H1 (cell line): Measurements from ENCODE around the gene STIM1. TPM values are rescaled to one million over a fixed set of nuclear protein-coding genes. Genes with fewer than 3 reads are reported as not detected.

Experiments used
- CTCF ChIA-PET: fragments of 300-600 bp; sonication (Branson Sonifier 250); formaldehyde crosslinking; loops from one replicate; lab custom pipeline; 2021; ENCODE audit not compliant: partially characterized antibody; lab: Charles Lee
- POLR2A ChIA-PET: fragments of 300-600 bp; sonication (Branson Sonifier 250); formaldehyde crosslinking; loops from one replicate; lab custom pipeline; 2021; ENCODE audit warnings: inconsistent platforms; ENCODE audit not compliant: partially characterized antibody; lab: Charles Lee
- DNase-seq, 2 experiments: peaks; one replicate each; pipeline versions ENCODE4 v3.0.0 to v3.0.0-alpha.2; 2010 to 2022; ENCODE audit warnings: low spot score in 2 of 2, low read depth in 1 of 2, mixed read lengths in 1 of 2
- FAIRE-seq: peaks from 2 replicates; lab custom pipeline; 2011; peaks lifted over from hg19 to GRCh38; lab: Jason Lieb, UNC
- H2AFZ ChIP-seq: 2 replicates; pipeline ENCODE4 v1.8.1; 2012; ENCODE audit warnings: low read length, inconsistent platforms
- H2AK5ac ChIP-seq: 2 replicates; pipeline ENCODE4 v1.6.1; 2013; ENCODE audit warnings: low read depth, low read length
- H2BK120ac ChIP-seq: replicated peaks from 2 replicates; pipeline ENCODE3; 2013; ENCODE audit warnings: low read depth, low read length, inconsistent platforms
- H2BK12ac ChIP-seq: 2 replicates; pipeline ENCODE4 v1.6.1; 2013; ENCODE audit warnings: low read depth, low read length
- H2BK15ac ChIP-seq: 2 replicates; pipeline ENCODE4 v1.6.1; 2013; ENCODE audit warnings: low read length
- H2BK20ac ChIP-seq: 2 replicates; pipeline ENCODE4 v1.6.1; 2013; ENCODE audit warnings: low read length
- H2BK5ac ChIP-seq: 2 replicates; pipeline ENCODE4 v1.6.1; 2013; ENCODE audit warnings: low read depth, low read length
- H3K14ac ChIP-seq: 2 replicates; pipeline ENCODE4 v1.6.1; 2013; ENCODE audit warnings: inconsistent platforms; ENCODE audit not compliant: insufficient read length
- H3K18ac ChIP-seq: 2 replicates; pipeline ENCODE4 v1.6.1; 2013; ENCODE audit warnings: low read length; ENCODE audit errors: extremely low read depth
- H3K23ac ChIP-seq: 2 replicates; pipeline ENCODE4 v1.6.1; 2013; ENCODE audit warnings: inconsistent platforms; ENCODE audit not compliant: insufficient read length
- H3K23me2 ChIP-seq: 2 replicates; pipeline ENCODE4 v1.6.1; 2013; ENCODE audit warnings: low read depth, low read length
- H3K27ac ChIP-seq: 2 replicates; pipeline ENCODE4 v1.6.1; 2011; ENCODE audit warnings: low read depth, low read length, inconsistent platforms
- H3K27me3 ChIP-seq, 4 experiments: replicated peaks in 1 of 4; 1 replicate in 1 of 4; 2 replicates in 3 of 4; pipeline versions ENCODE4 v1.6.1 to v1.8.1; 2011 to 2013; ENCODE audit warnings: low read length in 3 of 4, mild to moderate bottlenecking in 3 of 4, inconsistent platforms in 2 of 4, mixed read lengths in 2 of 4, moderate library complexity in 1 of 4; ENCODE audit not compliant: control insufficient read depth in 3 of 4, insufficient read depth in 3 of 4; ENCODE audit errors: extremely low read depth in 1 of 4
- H3K36me3 ChIP-seq, 4 experiments: 2 replicates each; pipeline versions ENCODE4 v1.6.1 to v1.8.1; 2011 to 2013; ENCODE audit warnings: mild to moderate bottlenecking in 4 of 4, low read length in 3 of 4, moderate library complexity in 2 of 4, control low read depth in 1 of 4, inconsistent platforms in 1 of 4; ENCODE audit not compliant: insufficient read depth in 4 of 4, control insufficient read depth in 2 of 4
- H3K4ac ChIP-seq: replicated peaks from 2 replicates; pipeline ENCODE3; 2013; ENCODE audit warnings: low read length, low read depth, mixed read lengths, inconsistent platforms; ENCODE audit not compliant: insufficient read length
- H3K4me1 ChIP-seq, 4 experiments: replicated peaks in 1 of 4; 1 replicate in 1 of 4; 2 replicates in 3 of 4; pipeline versions ENCODE4 v1.6.1 to v1.8.1; 2011 to 2013; ENCODE audit warnings: low read length in 3 of 4, inconsistent platforms in 2 of 4, mixed read lengths in 1 of 4; ENCODE audit not compliant: insufficient read depth in 4 of 4, control insufficient read depth in 3 of 4
- H3K4me2 ChIP-seq, 2 experiments: 2 replicates each; pipeline versions ENCODE4 v1.6.1 to v1.8.1; 2011 to 2013; ENCODE audit warnings: low read depth in 2 of 2, low read length in 2 of 2, control low read depth in 1 of 2, inconsistent platforms in 1 of 2, mild to moderate bottlenecking in 1 of 2; ENCODE audit not compliant: insufficient read depth in 1 of 2
- H3K4me3 ChIP-seq, 4 experiments: fragments of 200-600, 300-600 bp in 1 of 4; sonication (generic), shearing (Covaris generic), sonication (Bioruptor Twin) in 1 of 4; 2 replicates each; pipeline versions ENCODE4 v1.5.1 to v1.8.1; 2011 to 2016; ENCODE audit warnings: low read length in 4 of 4, low read depth in 3 of 4, control low read depth in 2 of 4, inconsistent platforms in 2 of 4, mild to moderate bottlenecking in 2 of 4, mixed read lengths in 1 of 4, moderate library complexity in 1 of 4; ENCODE audit not compliant: insufficient read depth in 2 of 4; ENCODE audit errors: extremely low read depth in 1 of 4
- H3K56ac ChIP-seq: replicated peaks from 2 replicates; pipeline ENCODE3; 2013; ENCODE audit warnings: low read depth, mild to moderate bottlenecking, mixed read lengths, low read length, inconsistent platforms; ENCODE audit not compliant: insufficient read length
- H3K79me1 ChIP-seq: 2 replicates; pipeline ENCODE4 v1.6.1; 2013; ENCODE audit warnings: low read depth, low read length, control low read depth
- H3K79me2 ChIP-seq, 2 experiments: 2 replicates each; pipeline versions ENCODE4 v1.6.1 to v1.8.1; 2012 to 2013; ENCODE audit warnings: low read length in 2 of 2, mild to moderate bottlenecking in 2 of 2, inconsistent platforms in 1 of 2; ENCODE audit not compliant: insufficient read depth in 2 of 2, control insufficient read depth in 1 of 2
- H3K9ac ChIP-seq, 4 experiments: replicated peaks in 1 of 4; 1 replicate in 1 of 4; 2 replicates in 3 of 4; pipeline versions ENCODE4 v1.6.1 to v1.8.1; 2011 to 2013; ENCODE audit warnings: low read depth in 3 of 4, low read length in 3 of 4, control low read depth in 2 of 4, mild to moderate bottlenecking in 2 of 4, moderate library complexity in 2 of 4, inconsistent platforms in 1 of 4; ENCODE audit errors: extremely low read depth in 1 of 4
- H3K9me3 ChIP-seq, 2 experiments: 2 replicates each; pipeline versions ENCODE4 v1.6.1 to v1.8.1; 2012 to 2013; ENCODE audit warnings: mild to moderate bottlenecking in 2 of 2, moderate library complexity in 2 of 2, control low read depth in 1 of 2, inconsistent platforms in 1 of 2, low read depth in 1 of 2, low read length in 1 of 2, mixed read lengths in 1 of 2; ENCODE audit not compliant: insufficient read depth in 2 of 2
- H4K20me1 ChIP-seq, 2 experiments: replicated peaks in 1 of 2; 2 replicates each; pipeline versions ENCODE3 to v1.8.1; 2011 to 2013; ENCODE audit warnings: inconsistent platforms in 2 of 2, low read length in 2 of 2, mild to moderate bottlenecking in 1 of 2; ENCODE audit not compliant: insufficient read depth in 2 of 2, control insufficient read depth in 1 of 2
- H4K5ac ChIP-seq: 2 replicates; pipeline ENCODE4 v1.6.1; 2013; ENCODE audit warnings: low read length, low read depth, mixed read lengths, inconsistent platforms; ENCODE audit not compliant: insufficient read length
- H4K8ac ChIP-seq: 2 replicates; pipeline ENCODE4 v1.8.0; 2013; ENCODE audit warnings: mild to moderate bottlenecking, moderate library complexity, low read length, inconsistent platforms; ENCODE audit not compliant: insufficient read depth; ENCODE audit errors: extremely low read depth
- H4K91ac ChIP-seq: replicated peaks from 2 replicates; pipeline ENCODE3; 2013; ENCODE audit warnings: low read length, mixed read lengths, inconsistent platforms; ENCODE audit not compliant: insufficient read length
- BRCA1 ChIP-seq: IDR thresholded peaks from 2 replicates; pipeline ENCODE4 v1.6.1; 2012; ENCODE audit warnings: low read depth, low read length, improper control_type of control experiment
- CBX8 ChIP-seq: fragments of 300-800, 300-1000 bp; sonication (generic); IDR thresholded peaks from 2 replicates; pipeline ENCODE4 v1.7.1; 2016; ENCODE audit warnings: low read depth, low read length, borderline replicate concordance
- FOSL1 ChIP-seq: IDR thresholded peaks from 2 replicates; pipeline ENCODE4 v1.6.1; 2011; ENCODE audit warnings: mild to moderate bottlenecking, low read depth, low read length, moderate library complexity; ENCODE audit not compliant: insufficient read depth
- HDAC6 ChIP-seq: IDR thresholded peaks from one replicate; pipeline ENCODE4 v1.7.1; 2012; ENCODE audit warnings: low read depth, mild to moderate bottlenecking, inconsistent platforms, low read length, moderate library complexity
- POLR2A ChIP-seq, 2 experiments: IDR thresholded peaks; 1 replicate in 1 of 2; 2 replicates in 1 of 2; pipeline ENCODE4 v1.6.1; 2011; ENCODE audit warnings: low read depth in 2 of 2, low read length in 2 of 2, mild to moderate bottlenecking in 2 of 2; ENCODE audit errors: control extremely low read depth in 1 of 2
- RNF2 ChIP-seq: fragments of 200-900, 300-1000 bp; sonication (generic); IDR thresholded peaks from 2 replicates; pipeline ENCODE4 v1.7.1; 2016; ENCODE audit warnings: borderline replicate concordance, low read depth, mild to moderate bottlenecking, antibody characterized with exemption, low read length; ENCODE audit not compliant: poor library complexity, severe bottlenecking; ENCODE audit errors: missing control alignments
- RXRA ChIP-seq: IDR thresholded peaks from 2 replicates; pipeline ENCODE4 v1.6.1; 2011; ENCODE audit warnings: low read depth, mild to moderate bottlenecking, low read length, moderate library complexity; ENCODE audit not compliant: insufficient read depth
- SIRT6 ChIP-seq: IDR thresholded peaks from one replicate; pipeline ENCODE4 v1.7.1; 2012; ENCODE audit warnings: low read length, inconsistent platforms
- TBP ChIP-seq: IDR thresholded peaks from 2 replicates; pipeline ENCODE4 v1.6.1; 2011; ENCODE audit warnings: low read depth, low read length, improper control_type of control experiment
- TEAD4 ChIP-seq: IDR thresholded peaks from 2 replicates; pipeline ENCODE4 v1.6.1; 2012; ENCODE audit warnings: low read depth, low read length, inconsistent platforms, mixed read lengths
- YY1 ChIP-seq: IDR thresholded peaks from 2 replicates; pipeline ENCODE4 v1.6.1; 2011; ENCODE audit warnings: low read depth, mild to moderate bottlenecking, low read length
- WGBS, 2 experiments: shearing (Covaris generic) in 1 of 2; methylation state at CpG; one replicate each; pipeline versions ENCODE4 v1.1.6 to v1.1.7; 2013 to 2015; ENCODE audit warnings: low lambda C conversion rate in 2 of 2, mixed read lengths in 2 of 2, inconsistent platforms in 1 of 2, low coverage in 1 of 2, missing lambda C conversion rate in 1 of 2; ENCODE audit not compliant: insufficient replicate concordance in 2 of 2, insufficient coverage in 1 of 2, insufficient read length in 1 of 2; ENCODE audit errors: extremely low coverage in 1 of 2, missing lambda C conversion rate in 1 of 2; 5-methylcytosine and 5-hydroxymethylcytosine counted together
- polyA plus RNA-seq, 7 experiments: library from polyadenylated mRNA; depleted of rRNA in 3 of 7; stranded (reverse) in 5 of 7; unstranded in 2 of 7; fragments of >200 nt in 5 of 7; fragments of 200-250 nt in 2 of 7; gene quantifications; 1 replicate in 5 of 7; 2 replicates in 1 of 7; 4 replicates in 1 of 7; pipeline versions ENCODE4 v1.2.1 to v1.2.3, GENCODE V29; 2011 to 2013; ENCODE audit warnings: missing spikeins in 2 of 7, mixed read lengths in 2 of 7
- total RNA-seq: library from RNA; stranded (reverse); fragmentation: NEBNext Ultra II Directional; extraction: Animal tissue kit (Norgen Biotek cat#: 25700); gene quantifications from 2 replicates; pipeline ENCODE4 v1.2.1, GENCODE V29; 2021

Gene STIM1
- total and polyA plus RNA-seq, 2 of the 8 experiments (the other 6 are each of a cell fraction or from before 2014, with no cell fraction given) = 11.1 to 12.2 TPM

- Histone ChIP-seq H2BK15ac (no peak overlapping the region), H3K9ac (no peak overlapping the region), H2BK5ac (no peak overlapping the region), H3K23me2 (no peaks in the 10 kb centered on the region), H2AK5ac (no peak overlapping the region), H2BK120ac (no peak overlapping the region), H2BK20ac (no peak overlapping the region), H4K8ac (no peak overlapping the region), H3K4me1 (no peaks in the 10 kb centered on the region), H3K23ac (no peak overlapping the region), H4K5ac (no peak overlapping the region), H2AFZ (no peak overlapping the region), H3K27me3 (no peaks in the 10 kb centered on the region), H3K4ac (no peak overlapping the region), H3K36me3 (no peaks in the 10 kb centered on the region), H3K4me3 (no peak overlapping the region), H3K27ac (no peak overlapping the region), H2BK12ac (no peak overlapping the region), H3K4me2 (no peak overlapping the region), H3K9me3 (peaks cover 4% of the 10 kb centered on the region in 2 experiments; a peak in 2 of 4 replicates), H4K91ac (no peak overlapping the region), H3K79me2 (no peaks in the 10 kb centered on the region), H3K79me1 (no peaks in the 10 kb centered on the region), H3K56ac (no peak overlapping the region), H4K20me1 (no peaks in the 10 kb centered on the region), H3K14ac (no peak overlapping the region), H3K18ac (no peak overlapping the region)
- 89% methylated on average over 2 of the region's 3 CpGs; no CpG with 5 or more reads in 1 of the 2 experiments for WGBS, 2 experiments
- POLR2A ChIA-PET = interaction anchor here (0.6 kb wide), 1 partner anchor 221 kb away, joined by 3 read pairs; no protein-coding TSS in a partner anchor
- CTCF ChIA-PET = interaction anchor here (0.5 to 1.5 kb wide), 5 partner anchors 8 to 232 kb away, joined by 3 to 8 read pairs (median 3); partner anchors contain the start of gene STIM1
- FAIRE-seq = no peak
- TF ChIP-seq POLR2A (IDR thresholded peaks at IDR 0.05; ENCODE audit: control extremely low read depth in 1 of 2, low read depth in 2 of 2, low read length in 2 of 2) (no peak), RXRA (no peak), BRCA1 (no peak), FOSL1 (no peak), YY1 (no peak), RNF2 (no peak), TEAD4 (no peak), SIRT6 (no peak), TBP (no peak), CBX8 (no peak), HDAC6 (no peak)
- DNase-seq = no peak
Measured at GRCh38 chr11:4039011-4039410, 183.5 kb downstream of the STIM1 start.
